Gastrocnemius medialis (tissue), 4 donors: ENCODE data around the gene PPP2R1B.

ENCODE experiments used
- POLR2A ChIP-seq, 2 donors: fragments of 450-650 bp; IDR thresholded peaks; one replicate each; pipeline ENCODE4 v1.6.1; 2017; ENCODE audit warnings: antibody characterized with exemption in 2 of 2, mild to moderate bottlenecking in 2 of 2, moderate library complexity in 2 of 2
- TF ChIP-seq, protein P1 (sequence below), 5 experiments: fragments of 450-650 bp in 3 of 5; fragments of 200-600 bp in 2 of 5; sonication (generic) in 2 of 5; IDR thresholded peaks in 4 of 5; conservative IDR thresholded peaks in 1 of 5; 1 replicate in 4 of 5; 2 replicates in 1 of 5; pipeline ENCODE4 v1.5.1; 2016 to 2019; ENCODE audit warnings: antibody characterized with exemption in 5 of 5, mild to moderate bottlenecking in 3 of 5, moderate library complexity in 3 of 5

DNA sequence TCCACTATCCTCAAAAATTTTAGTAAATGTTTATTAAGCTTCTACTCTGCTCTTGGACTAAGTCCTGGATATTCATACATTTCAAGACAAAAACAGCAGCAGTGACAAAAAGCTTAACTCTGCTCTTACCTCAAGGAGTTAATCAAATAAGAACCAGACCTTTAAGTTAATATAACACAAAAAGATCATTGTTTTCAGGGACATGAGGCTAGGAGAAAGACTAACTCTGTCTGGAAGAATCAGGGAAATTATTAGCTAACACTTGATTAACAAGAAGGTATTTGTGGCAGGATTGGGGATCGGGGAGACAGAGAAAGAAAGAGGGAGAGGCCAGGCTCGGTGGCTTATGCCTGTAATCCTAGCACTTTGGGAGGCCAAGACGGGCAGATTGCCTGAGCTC lies 74.4 kb downstream of the PPP2R1B start:
- TF ChIP-seq, protein P1, sequence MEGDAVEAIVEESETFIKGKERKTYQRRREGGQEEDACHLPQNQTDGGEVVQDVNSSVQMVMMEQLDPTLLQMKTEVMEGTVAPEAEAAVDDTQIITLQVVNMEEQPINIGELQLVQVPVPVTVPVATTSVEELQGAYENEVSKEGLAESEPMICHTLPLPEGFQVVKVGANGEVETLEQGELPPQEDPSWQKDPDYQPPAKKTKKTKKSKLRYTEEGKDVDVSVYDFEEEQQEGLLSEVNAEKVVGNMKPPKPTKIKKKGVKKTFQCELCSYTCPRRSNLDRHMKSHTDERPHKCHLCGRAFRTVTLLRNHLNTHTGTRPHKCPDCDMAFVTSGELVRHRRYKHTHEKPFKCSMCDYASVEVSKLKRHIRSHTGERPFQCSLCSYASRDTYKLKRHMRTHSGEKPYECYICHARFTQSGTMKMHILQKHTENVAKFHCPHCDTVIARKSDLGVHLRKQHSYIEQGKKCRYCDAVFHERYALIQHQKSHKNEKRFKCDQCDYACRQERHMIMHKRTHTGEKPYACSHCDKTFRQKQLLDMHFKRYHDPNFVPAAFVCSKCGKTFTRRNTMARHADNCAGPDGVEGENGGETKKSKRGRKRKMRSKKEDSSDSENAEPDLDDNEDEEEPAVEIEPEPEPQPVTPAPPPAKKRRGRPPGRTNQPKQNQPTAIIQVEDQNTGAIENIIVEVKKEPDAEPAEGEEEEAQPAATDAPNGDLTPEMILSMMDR (IDR thresholded peaks at IDR 0.05 in 4 of 5, conservative IDR thresholded peaks at IDR 0.05 in 1 of 5), result no peak
- no peak for TF ChIP-seq POLR2A (IDR thresholded peaks at IDR 0.05)
